ENCODE data around the gene POMT2.

POMT2 gene

GRCh38 chr14:77299771-77300170, 20.9 kb downstream of the POMT2 start:
- TF ChIP-seq, protein P1, sequence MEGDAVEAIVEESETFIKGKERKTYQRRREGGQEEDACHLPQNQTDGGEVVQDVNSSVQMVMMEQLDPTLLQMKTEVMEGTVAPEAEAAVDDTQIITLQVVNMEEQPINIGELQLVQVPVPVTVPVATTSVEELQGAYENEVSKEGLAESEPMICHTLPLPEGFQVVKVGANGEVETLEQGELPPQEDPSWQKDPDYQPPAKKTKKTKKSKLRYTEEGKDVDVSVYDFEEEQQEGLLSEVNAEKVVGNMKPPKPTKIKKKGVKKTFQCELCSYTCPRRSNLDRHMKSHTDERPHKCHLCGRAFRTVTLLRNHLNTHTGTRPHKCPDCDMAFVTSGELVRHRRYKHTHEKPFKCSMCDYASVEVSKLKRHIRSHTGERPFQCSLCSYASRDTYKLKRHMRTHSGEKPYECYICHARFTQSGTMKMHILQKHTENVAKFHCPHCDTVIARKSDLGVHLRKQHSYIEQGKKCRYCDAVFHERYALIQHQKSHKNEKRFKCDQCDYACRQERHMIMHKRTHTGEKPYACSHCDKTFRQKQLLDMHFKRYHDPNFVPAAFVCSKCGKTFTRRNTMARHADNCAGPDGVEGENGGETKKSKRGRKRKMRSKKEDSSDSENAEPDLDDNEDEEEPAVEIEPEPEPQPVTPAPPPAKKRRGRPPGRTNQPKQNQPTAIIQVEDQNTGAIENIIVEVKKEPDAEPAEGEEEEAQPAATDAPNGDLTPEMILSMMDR (IDR thresholded peaks at IDR 0.05; ENCODE audit: control extremely low read depth, extremely low read depth, low read depth, missing control alignments): no peak
- DNase-seq (ENCODE audit: extremely low spot score): no peak
- ChIA-PET CTCF (interaction anchor here (1.6 to 12.9 kb wide), 2 partner anchors 9 to 13 kb away, joined by 4 to 247 read pairs; no protein-coding TSS in a partner anchor), POLR2A (interaction anchor here (0.6 kb wide), 1 partner anchor 9 kb away, joined by 7 read pairs; no protein-coding TSS in a partner anchor)

- TF ChIP-seq, protein P1 (IDR thresholded peaks at IDR 0.05; ENCODE audit: control extremely low read depth, extremely low read depth, low read depth, missing control alignments): no peak
- ChIA-PET POLR2A (no interaction called here), CTCF (interaction anchor here (12.9 kb wide), 1 partner anchor 15 kb away, joined by 247 read pairs; no protein-coding TSS in a partner anchor)
- DNase-seq (ENCODE audit: extremely low spot score): no peak
Observed at GRCh38 chr14:77296906-77297305, 23.8 kb downstream of the POMT2 start.

DNA sequence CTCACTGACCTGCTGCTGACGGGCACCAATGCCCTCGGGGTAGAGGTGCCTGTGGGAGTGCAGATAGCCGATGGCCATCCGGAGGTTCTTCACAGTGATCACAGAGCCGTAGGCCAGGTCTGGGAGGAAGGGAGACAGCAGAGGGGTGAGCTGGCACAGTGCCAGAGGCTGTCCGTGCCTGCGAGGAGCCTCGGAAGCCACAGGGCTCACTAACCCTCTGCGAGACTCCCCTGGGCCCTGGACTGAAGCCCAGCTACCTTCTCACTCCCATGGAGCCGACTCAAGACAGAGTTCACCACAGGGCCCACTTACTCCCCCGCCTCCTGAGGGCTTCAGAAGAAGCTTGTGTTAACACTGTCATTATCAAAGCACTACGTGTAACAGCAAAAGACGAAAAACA, 24.5 kb downstream of the POMT2 start:
- CTCF ChIA-PET: interaction anchor here (12.9 kb wide), 1 partner anchor 16 kb away, joined by 247 read pairs; no protein-coding TSS in a partner anchor
- POLR2A ChIA-PET: no interaction called here
- TF ChIP-seq, protein P1 (IDR thresholded peaks at IDR 0.05; ENCODE audit: control extremely low read depth, extremely low read depth, low read depth, missing control alignments): no peak

DNA sequence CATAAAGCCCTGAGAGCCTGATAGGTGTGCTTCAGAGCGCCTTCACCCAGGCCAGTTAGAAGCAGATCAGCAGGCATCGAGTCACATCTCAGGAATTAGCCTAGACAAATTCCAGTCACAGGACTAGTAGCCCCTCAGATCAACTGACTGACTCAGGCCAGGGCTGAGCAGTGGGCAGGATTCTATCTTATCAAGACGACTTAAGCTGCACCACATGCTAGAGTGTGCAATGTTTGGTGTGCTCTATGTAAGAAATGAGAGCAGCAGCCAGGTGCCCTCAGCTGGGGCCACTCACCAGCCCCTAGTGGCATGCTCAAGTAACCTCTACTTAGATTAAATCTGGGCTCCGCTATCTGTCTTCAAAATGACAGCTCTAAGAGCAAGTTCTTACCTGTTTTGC, 30.0 kb downstream of the POMT2 start:
- no peak for DNase-seq (ENCODE audit: extremely low spot score)
- POLR2A ChIA-PET: no interaction called here
- TF ChIP-seq, protein P1 (IDR thresholded peaks at IDR 0.05; ENCODE audit: control extremely low read depth, extremely low read depth, low read depth, missing control alignments): no peak
- CTCF ChIA-PET: interaction anchor here (0.8 to 4.6 kb wide), 4 partner anchors 10 to 25 kb away, joined by 3 to 22 read pairs (median 4); no protein-coding TSS in a partner anchor

More for the DNA sequence above, 24.5 kb downstream of the POMT2 start:
- no peak for DNase-seq (ENCODE audit: extremely low spot score)

GRCh38 chr14:77286576-77286975, 34.1 kb downstream of the POMT2 start:
- DNase-seq (ENCODE audit: extremely low spot score): no peak
- ChIA-PET POLR2A (no interaction called here), CTCF (interaction anchor here (1.2 kb wide), 1 partner anchor 22 kb away, joined by 3 read pairs; no protein-coding TSS in a partner anchor)
- TF ChIP-seq, protein P1 (IDR thresholded peaks at IDR 0.05; ENCODE audit: control extremely low read depth, extremely low read depth, low read depth, missing control alignments): no peak

DNA sequence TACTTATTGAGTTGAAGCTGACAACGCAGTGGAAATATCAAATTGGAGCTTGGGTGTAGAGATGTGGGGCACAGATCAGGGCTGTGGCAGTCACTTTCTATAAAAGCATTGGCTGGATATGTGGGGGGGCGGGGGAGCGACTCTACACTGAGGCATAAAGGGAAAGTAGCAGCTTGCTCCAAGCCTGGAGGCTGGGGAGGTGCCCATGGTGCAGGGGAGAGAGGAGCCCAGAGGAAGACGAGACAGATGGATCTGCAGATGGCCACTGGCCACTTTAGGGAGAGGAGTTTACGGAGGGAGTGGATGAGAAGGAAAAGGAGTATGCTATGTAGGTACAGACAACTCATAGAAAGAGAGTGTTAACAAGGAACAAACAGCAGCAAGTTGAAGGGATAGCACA, 36.2 kb downstream of the POMT2 start:
- POLR2A ChIA-PET: no interaction called here
- TF ChIP-seq, protein P1 (IDR thresholded peaks at IDR 0.05; ENCODE audit: control extremely low read depth, extremely low read depth, low read depth, missing control alignments): no peak
- no peak for DNase-seq (ENCODE audit: extremely low spot score)
- CTCF ChIA-PET: interaction anchor here (1.5 to 2.7 kb wide), 2 partner anchors 17 to 31 kb away, joined by 8 to 11 read pairs; no protein-coding TSS in a partner anchor

All from GM10248 (cell line).